Astrocyte (in vitro differentiated cells and primary cell): ENCODE data around the gene TP73. TPM values are rescaled to one million over a fixed set of nuclear protein-coding genes. Genes with fewer than 3 reads are reported as not detected.

Experiments used
- DNase-seq: peaks from one replicate; pipeline ENCODE4 v3.0.0-alpha.2; 2010; ENCODE audit warnings: low read depth
- FAIRE-seq: peaks from 2 replicates; lab custom pipeline; 2011; peaks lifted over from hg19 to GRCh38; lab: Jason Lieb, UNC
- H2AFZ ChIP-seq: 2 replicates; pipeline ENCODE4 v1.6.0; 2012; ENCODE audit warnings: low read depth, low read length, inconsistent platforms
- H3K27ac ChIP-seq: 2 replicates; pipeline ENCODE4 v1.5.1; 2011; ENCODE audit warnings: low read depth, low read length, inconsistent platforms
- H3K27me3 ChIP-seq: 2 replicates; pipeline ENCODE4 v1.6.0; 2011; ENCODE audit warnings: low read length, inconsistent platforms; ENCODE audit not compliant: insufficient read depth
- H3K36me3 ChIP-seq: 2 replicates; pipeline ENCODE4 v1.5.1; 2011; ENCODE audit warnings: low read length, inconsistent platforms; ENCODE audit not compliant: insufficient read depth
- H3K4me1 ChIP-seq: 2 replicates; pipeline ENCODE4 v1.5.1; 2011; ENCODE audit warnings: low read length, inconsistent platforms; ENCODE audit not compliant: insufficient read depth
- H3K4me2 ChIP-seq: 2 replicates; pipeline ENCODE4 v1.6.0; 2012; ENCODE audit warnings: low read length, inconsistent platforms
- H3K4me3 ChIP-seq: 2 replicates; pipeline ENCODE4 v1.5.1; 2011; ENCODE audit warnings: low read depth, mild to moderate bottlenecking, low read length, inconsistent platforms; ENCODE audit not compliant: insufficient read depth
- H3K79me2 ChIP-seq: 2 replicates; pipeline ENCODE4 v1.6.0; 2012; ENCODE audit warnings: mild to moderate bottlenecking, low read length, inconsistent platforms; ENCODE audit not compliant: insufficient read depth
- H3K9ac ChIP-seq: 2 replicates; pipeline ENCODE4 v1.6.0; 2012; ENCODE audit warnings: mild to moderate bottlenecking, low read length, inconsistent platforms
- H3K9me3 ChIP-seq: 2 replicates; pipeline ENCODE4 v1.5.1; 2012; ENCODE audit warnings: low read depth, mild to moderate bottlenecking, low read length, inconsistent platforms; ENCODE audit not compliant: insufficient read depth
- H4K20me1 ChIP-seq: 2 replicates; pipeline ENCODE4 v1.6.0; 2012; ENCODE audit warnings: low read length, inconsistent platforms; ENCODE audit not compliant: insufficient read depth
- H3K27ac Mint-ChIP-seq: one replicate; pipeline ENCODE4 v1.8.0; 2021; ENCODE audit warnings: mild to moderate bottlenecking, mixed read lengths; ENCODE audit not compliant: unreplicated experiment
- H3K27me3 Mint-ChIP-seq: one replicate; pipeline ENCODE4 v1.8.0; 2021; ENCODE audit warnings: low read depth, mixed read lengths; ENCODE audit not compliant: unreplicated experiment
- H3K36me3 Mint-ChIP-seq: one replicate; pipeline ENCODE4 v1.8.0; 2021; ENCODE audit warnings: low read depth, mixed read lengths; ENCODE audit not compliant: unreplicated experiment
- H3K4me1 Mint-ChIP-seq: one replicate; pipeline ENCODE4 v1.8.0; 2021; ENCODE audit warnings: low read depth, mixed read lengths; ENCODE audit not compliant: unreplicated experiment
- H3K4me3 Mint-ChIP-seq: one replicate; pipeline ENCODE4 v1.8.0; 2021; ENCODE audit warnings: mild to moderate bottlenecking, moderate library complexity, mixed read lengths; ENCODE audit not compliant: unreplicated experiment
- H3K9me3 Mint-ChIP-seq: one replicate; pipeline ENCODE4 v1.8.0; 2021; ENCODE audit warnings: mild to moderate bottlenecking, mixed read lengths; ENCODE audit not compliant: unreplicated experiment
- EZH2 ChIP-seq: IDR thresholded peaks from 2 replicates; pipeline ENCODE4 v1.6.1; 2012; ENCODE audit warnings: mild to moderate bottlenecking, low read length, inconsistent platforms; ENCODE audit not compliant: insufficient read depth
- total RNA-seq: library from RNA; stranded (reverse); gene quantifications from 2 replicates; pipeline ENCODE4 v1.2.1, GENCODE V29; 2021
- TF ChIP-seq, protein P1 (sequence below): IDR thresholded peaks from 2 replicates; pipeline ENCODE4 v1.5.1; 2011; ENCODE audit warnings: low read depth, mild to moderate bottlenecking, inconsistent platforms, low read length, moderate library complexity; ENCODE audit not compliant: insufficient read depth

The TP73 gene
- total RNA-seq, 1 donor from 2014 or later = 0.18 TPM

DNA sequence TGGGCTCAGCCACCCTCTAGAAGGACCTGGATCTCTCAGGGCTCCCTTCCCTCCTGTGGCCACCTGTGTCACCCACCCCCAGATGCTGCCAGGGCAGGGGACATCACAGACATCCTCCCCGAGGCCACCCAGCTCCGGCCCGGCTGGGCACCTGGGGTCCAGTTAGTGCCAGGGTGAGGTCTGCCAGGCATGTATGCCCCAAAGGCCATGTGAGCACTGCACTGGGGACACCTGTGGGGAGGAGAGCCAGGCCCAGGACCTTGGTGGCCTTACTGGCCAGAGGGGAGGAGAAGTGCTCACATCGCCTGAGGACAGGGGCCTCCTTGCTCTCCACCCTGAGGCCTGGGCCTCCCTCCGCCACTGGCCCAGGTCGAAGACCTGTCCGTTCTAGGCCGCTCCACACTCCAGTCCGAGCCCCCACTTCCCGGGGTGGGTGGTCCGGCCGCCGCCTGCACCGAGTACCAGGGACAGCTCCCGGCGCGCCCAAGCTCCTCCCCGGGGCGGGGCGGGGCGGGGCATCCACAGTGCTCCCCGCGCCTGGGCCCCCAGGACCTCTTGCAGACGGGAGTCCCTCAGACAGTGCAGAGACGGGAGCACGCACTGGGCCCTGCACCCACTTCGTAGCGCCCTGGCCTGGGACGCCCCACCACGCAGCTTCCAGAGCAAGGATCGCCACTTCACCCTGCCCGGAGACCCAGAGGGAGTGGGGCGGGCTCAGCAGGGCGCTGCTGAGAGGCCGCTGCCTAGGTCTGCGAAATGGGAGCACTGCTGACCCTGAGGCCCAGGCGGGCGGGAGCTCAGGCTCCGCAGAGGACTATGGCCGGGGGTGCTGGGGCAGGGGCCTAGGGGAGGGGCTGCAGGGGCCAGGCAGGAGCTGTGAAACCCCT lies 65.6 kb downstream of the TP73 start:
- Histone ChIP-seq H3K27me3 (peaks cover 13% of the 10 kb centered on the region), H3K4me1 (no peaks in the 10 kb centered on the region), H3K4me3 (no peak overlapping the region), H3K9ac (no peak overlapping the region), H4K20me1 (no peaks in the 10 kb centered on the region), H3K36me3 (no peaks in the 10 kb centered on the region), H3K79me2 (no peaks in the 10 kb centered on the region), H2AFZ (no peak overlapping the region), H3K27ac (no peak overlapping the region), H3K4me2 (no peak overlapping the region), H3K9me3 (no peaks in the 10 kb centered on the region)
- DNase-seq (no peak), FAIRE-seq (no peak)
- H3K36me3 Mint-ChIP-seq = no peaks in the 10 kb centered on the region
- H3K4me1 Mint-ChIP-seq = no peaks in the 10 kb centered on the region
- H3K27ac Mint-ChIP-seq = no peak overlapping the region
- H3K27me3 Mint-ChIP-seq = peaks cover 17% of the 10 kb centered on the region
- TF ChIP-seq, protein P1, sequence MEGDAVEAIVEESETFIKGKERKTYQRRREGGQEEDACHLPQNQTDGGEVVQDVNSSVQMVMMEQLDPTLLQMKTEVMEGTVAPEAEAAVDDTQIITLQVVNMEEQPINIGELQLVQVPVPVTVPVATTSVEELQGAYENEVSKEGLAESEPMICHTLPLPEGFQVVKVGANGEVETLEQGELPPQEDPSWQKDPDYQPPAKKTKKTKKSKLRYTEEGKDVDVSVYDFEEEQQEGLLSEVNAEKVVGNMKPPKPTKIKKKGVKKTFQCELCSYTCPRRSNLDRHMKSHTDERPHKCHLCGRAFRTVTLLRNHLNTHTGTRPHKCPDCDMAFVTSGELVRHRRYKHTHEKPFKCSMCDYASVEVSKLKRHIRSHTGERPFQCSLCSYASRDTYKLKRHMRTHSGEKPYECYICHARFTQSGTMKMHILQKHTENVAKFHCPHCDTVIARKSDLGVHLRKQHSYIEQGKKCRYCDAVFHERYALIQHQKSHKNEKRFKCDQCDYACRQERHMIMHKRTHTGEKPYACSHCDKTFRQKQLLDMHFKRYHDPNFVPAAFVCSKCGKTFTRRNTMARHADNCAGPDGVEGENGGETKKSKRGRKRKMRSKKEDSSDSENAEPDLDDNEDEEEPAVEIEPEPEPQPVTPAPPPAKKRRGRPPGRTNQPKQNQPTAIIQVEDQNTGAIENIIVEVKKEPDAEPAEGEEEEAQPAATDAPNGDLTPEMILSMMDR = no peak
- TF ChIP-seq EZH2 = no peak
- no peak overlapping the region for H3K4me3 Mint-ChIP-seq
- peaks cover 2% of the 10 kb centered on the region for H3K9me3 Mint-ChIP-seq

DNA sequence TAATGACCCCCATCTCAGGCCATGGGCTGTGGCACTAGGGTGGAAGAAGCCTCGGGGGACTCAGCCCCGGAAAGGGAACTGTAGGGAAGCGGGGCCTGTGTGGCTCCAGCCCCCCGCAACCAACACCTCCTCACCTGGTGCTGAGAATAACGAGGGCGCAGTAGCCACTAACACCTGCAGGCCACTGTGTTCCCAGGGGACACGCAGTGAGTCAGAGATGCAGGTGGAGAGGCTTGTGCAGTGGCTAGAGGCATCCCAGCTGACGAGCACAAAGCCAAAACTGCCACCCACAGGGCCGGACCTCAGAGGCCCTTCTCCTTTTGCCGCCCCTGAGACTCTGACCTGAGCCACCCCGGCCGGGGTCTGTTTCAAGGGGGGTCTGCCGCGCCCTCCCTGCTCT lies 66.4 kb downstream of the TP73 start:
- peaks cover 13% of the 10 kb centered on the region for H3K27me3 ChIP-seq
- DNase-seq = no peak
- no peaks in the 10 kb centered on the region for H3K4me1 ChIP-seq
- Mint-ChIP-seq H3K36me3 (no peaks in the 10 kb centered on the region), H3K4me1 (no peaks in the 10 kb centered on the region), H3K27ac (no peak overlapping the region), H3K4me3 (no peak overlapping the region), H3K27me3 (peaks cover 17% of the 10 kb centered on the region), H3K9me3 (peaks cover 2% of the 10 kb centered on the region)
- no peak overlapping the region for H3K27ac ChIP-seq
- no peak overlapping the region for H3K4me3 ChIP-seq
- H3K9ac ChIP-seq = no peak overlapping the region
- H3K9me3 ChIP-seq = no peaks in the 10 kb centered on the region
- FAIRE-seq = no peak
- no peak overlapping the region for H2AFZ ChIP-seq
- no peaks in the 10 kb centered on the region for H4K20me1 ChIP-seq
- H3K79me2 ChIP-seq = no peaks in the 10 kb centered on the region
- TF ChIP-seq, protein P1 = no peak
- no peak for TF ChIP-seq EZH2
- no peak overlapping the region for H3K4me2 ChIP-seq
- no peaks in the 10 kb centered on the region for H3K36me3 ChIP-seq

DNA sequence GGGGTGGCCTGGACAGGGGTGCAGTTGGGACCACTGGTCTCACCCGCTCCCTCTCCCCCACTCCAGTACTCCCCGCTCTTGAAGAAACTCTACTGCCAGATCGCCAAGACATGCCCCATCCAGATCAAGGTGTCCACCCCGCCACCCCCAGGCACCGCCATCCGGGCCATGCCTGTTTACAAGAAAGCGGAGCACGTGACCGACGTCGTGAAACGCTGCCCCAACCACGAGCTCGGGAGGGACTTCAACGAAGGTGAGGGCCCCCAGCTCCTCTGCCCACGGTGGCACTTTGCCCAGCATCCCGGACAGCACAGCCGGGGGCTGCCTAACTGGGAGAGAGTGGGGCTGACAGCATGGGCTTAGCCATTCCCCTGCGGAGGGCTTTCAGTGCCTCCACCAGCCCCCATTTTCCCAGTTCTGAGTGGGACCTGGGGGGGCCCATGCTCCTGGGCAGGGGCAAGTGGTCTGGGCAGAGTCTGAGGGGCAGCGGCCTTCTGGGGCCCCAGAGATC lies 69.7 kb downstream of the TP73 start:
- no peak overlapping the region for H3K9ac ChIP-seq
- H3K27ac ChIP-seq = no peak overlapping the region
- Mint-ChIP-seq H3K36me3 (no peaks in the 10 kb centered on the region), H3K4me3 (no peak overlapping the region), H3K4me1 (no peaks in the 10 kb centered on the region), H3K27me3 (peaks cover 13% of the 10 kb centered on the region), H3K9me3 (peaks cover 2% of the 10 kb centered on the region), H3K27ac (no peak overlapping the region)
- no peak overlapping the region for H3K4me2 ChIP-seq
- no peak overlapping the region for H3K4me3 ChIP-seq
- H2AFZ ChIP-seq = no peak overlapping the region
- peaks cover 2% of the 10 kb centered on the region for H3K27me3 ChIP-seq
- no peaks in the 10 kb centered on the region for H3K4me1 ChIP-seq
- H3K9me3 ChIP-seq = no peaks in the 10 kb centered on the region
- FAIRE-seq (no peak), DNase-seq (no peak)
- H3K79me2 ChIP-seq = no peaks in the 10 kb centered on the region
- no peaks in the 10 kb centered on the region for H3K36me3 ChIP-seq
- H4K20me1 ChIP-seq = no peaks in the 10 kb centered on the region
- no peak for TF ChIP-seq EZH2
- TF ChIP-seq, protein P1 = no peak
